Fibroblast of upper back skin (primary cell): ENCODE results near the gene MAP4K1.
A peak's percentile ranks its signal among the peaks of the same experiment; 100 is the strongest.
"Not testable (repeated sequence)": the region's sequence is repeated elsewhere in the genome, so short reads cannot be mapped to it uniquely, and the experiment has no call there.

Experiments used
- DNase-seq: peaks from one replicate; pipeline ENCODE4 v3.0.0-alpha.2; 2013

The MAP4K1 gene

DNA sequence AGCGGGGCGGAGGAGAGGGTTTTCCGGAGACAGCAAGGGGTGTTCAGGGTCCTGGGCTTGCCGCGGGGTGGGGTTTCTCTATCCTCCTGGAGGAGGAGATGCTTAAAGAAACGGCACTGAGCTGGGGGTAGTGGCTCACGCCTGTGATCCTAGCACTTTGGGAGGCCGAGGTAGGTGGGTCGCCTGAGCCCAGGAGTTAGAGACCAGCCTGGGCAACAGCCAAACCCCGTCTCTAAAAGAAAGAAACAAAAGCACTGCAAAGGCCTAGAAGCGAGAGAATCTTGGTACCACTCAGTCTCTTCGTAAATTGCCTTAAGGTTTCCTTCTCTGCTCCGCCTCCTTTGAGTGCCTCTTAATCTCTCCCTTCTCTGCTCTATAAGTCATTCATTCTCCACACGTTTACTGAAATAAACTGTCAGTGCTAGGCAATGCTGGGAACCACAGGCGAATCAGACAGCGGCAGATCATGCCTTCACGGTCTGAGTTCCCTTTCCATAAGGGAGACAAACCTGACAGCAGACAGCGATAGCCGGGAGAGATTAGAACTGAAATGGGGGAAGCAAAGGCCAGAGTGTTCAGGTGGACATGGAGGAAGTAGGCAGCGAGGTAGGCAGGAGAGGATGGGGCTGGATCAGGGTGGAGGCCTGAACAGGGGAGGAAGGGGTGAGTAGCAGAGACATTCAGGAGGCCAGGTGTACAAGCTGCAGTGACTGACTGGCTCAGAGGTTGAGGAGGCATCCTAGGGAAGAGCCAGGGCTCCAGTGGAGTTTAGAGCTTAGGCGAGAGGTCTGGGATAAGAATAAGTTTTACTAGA is 1.8 kb upstream of the MAP4K1 start:
- no peak for DNase-seq

DNA sequence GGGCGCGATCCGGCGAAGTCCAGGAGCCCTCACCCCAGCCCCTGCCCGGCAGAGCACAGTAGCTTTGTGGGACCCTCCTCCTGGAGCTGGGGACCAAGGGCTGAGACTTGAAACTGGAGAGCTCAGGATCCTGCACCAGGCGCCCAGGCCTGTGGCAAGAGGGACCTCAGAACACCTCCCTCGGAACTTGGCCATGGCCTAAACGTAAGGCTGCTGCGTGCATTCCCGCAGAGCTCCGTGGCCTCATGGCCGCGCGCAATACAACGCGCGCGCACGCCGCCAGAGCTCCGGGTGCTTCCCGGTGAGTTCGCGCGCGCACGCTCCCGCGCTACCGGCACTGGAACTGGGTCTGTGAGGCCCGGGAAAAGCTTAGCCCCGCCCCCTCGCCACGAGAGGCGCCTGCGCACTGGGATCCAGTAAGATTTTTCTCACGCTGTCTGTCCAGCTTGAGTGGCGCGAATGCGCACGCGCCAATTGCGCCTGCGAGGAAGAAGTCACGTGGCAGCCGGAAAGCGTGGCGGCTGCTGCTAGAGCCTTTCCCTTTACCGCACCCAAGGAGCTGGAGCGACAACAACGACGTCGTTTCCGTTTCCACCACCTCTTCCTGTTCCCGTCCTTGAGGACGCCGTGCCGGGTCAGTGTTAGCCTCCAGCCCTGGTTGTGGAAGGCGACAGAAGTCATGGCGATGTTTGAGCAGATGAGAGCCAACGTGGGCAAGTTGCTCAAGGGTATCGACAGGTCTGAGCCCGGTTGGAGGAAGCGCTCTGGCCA is 1.0 kb upstream of the MAP4K1 start, which contains the start of gene EIF3K:
TSS of gene EIF3K (plus strand) at position 599 of the 771 bp plus-strand sequence. CDS start at position 680, 81 bp downstream.
- DNase-seq, result peak; percentile 99

- no peak for DNase-seq
These were observed 430 bp downstream of the MAP4K1 start for GRCh38 chr19:38617283-38617763.

DNA sequence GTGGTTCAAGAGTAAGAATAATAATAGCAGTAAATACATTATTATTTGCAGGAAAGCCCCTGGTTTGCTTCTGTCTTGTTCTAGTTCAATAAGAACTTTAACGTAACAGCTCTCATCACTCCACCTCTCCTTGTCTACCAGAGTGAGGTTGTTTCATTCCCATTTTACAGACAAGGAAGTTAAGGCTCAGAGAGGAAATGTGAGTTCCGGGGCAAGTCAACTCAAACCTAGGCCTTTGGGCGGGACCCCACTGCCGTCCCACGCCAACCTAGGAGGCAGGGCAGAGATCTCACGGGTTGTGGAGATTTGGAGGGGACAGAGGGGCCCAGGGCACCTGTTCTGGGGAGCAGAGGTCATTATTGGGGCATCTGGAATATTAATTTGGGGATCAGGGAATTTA is 1.5 kb downstream of the MAP4K1 start:
- no peak for DNase-seq

DNA sequence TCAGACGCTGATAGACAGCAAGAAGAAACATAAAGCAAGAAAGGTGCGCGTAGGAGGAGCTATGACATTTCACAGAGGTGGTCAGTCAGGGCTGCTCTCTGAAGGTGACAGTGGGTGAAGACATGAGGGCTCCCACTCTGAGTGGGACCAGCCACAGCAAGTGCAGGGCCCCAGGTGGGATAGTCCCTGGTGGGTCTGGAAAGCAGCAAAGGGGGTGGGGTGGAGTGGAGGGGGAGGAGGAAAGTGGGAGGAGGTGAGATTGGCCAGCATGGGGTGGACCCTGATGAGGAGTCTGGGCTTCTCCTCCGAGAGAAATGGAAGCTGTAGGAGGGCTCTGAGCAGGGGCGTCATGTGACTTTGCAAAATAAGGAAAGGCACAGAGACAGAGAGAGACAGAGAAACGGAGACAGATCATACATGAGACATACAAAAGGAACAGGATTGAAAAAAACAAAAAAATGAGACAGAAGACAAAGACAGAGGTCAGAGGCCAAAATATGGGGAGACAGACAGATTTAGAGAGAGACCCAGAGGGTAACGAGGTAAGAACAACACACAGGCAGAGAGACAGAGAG is 2.7 kb downstream of the MAP4K1 start:
- DNase-seq, result no peak

DNA sequence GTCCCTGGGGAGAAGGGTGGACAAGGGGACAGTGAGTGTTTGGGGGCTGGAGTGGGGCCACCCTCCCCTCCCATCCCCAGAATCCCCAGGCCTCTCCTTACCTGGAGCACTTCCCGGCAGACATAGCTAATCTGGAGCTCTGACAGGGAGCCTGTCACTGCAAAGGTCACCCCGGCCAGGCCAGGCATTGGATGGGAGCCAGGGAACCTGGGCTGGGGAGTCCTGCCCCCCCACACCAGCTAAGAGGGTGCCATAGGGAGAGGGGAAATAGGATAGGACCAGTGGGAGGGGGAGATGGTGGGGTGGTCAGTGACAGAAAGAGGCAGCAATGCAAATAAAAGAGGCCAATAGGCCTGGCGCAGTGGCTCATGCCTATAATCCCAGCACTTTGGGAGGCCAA is 3.5 kb downstream of the MAP4K1 start:
- DNase-seq, result no peak

- no peak for DNase-seq
These were observed 11.6 kb downstream of the MAP4K1 start for GRCh38 chr19:38606131-38606530.

- DNase-seq, result not testable (repeated sequence)
These were observed 14.9 kb downstream of the MAP4K1 start for GRCh38 chr19:38602856-38603255.

- DNase-seq, result no peak
These were observed 18.0 kb downstream of the MAP4K1 start for GRCh38 chr19:38599722-38600121.

- no peak for DNase-seq
These were observed 20.7 kb downstream of the MAP4K1 start for GRCh38 chr19:38597075-38597474.

DNA sequence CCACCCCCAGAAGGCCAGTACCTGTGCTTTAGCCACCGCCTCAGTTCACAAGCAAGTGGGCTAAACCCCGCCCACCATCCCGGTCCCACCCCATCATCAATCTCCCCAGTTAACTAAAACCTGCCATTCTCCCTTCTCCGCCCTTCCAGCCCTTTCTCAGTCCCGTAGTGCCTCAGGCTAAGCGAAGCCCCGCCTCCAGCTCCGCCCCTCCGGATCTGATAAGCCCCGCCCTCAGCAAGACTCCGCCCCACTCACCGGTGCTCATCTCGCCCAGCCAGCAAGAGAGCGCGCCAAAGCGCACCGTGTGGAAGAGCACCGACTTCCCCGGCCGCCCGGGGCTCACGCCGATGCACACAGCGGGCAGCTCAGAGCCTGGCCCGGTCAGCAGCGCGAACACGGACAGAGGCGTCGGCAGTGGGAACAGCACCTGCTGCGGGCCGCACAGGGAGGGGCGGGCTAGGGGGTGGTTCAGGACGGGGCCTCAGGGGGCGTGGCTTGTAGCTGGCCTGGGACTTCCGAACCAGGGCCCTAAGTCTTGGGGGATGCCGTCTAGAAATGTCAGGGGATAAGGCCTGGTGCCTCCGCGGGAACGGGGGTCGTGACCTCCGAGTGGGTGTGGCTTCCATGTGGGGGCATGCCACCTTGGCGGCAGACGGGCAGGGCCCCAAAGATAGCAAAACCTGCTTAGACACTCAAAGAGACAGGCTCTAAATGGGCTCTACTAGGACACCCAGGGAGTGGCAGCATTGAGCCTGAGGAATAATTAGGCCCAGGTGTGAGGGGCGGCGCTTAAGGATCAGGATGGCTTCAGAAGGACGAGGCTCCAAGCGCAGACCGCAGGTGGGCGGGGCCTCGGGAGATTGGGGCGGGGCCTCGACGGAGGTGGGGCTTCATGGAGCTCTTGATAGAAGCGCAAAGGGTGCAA is 21.4 kb downstream of the MAP4K1 start:
- DNase-seq, result no peak

DNA sequence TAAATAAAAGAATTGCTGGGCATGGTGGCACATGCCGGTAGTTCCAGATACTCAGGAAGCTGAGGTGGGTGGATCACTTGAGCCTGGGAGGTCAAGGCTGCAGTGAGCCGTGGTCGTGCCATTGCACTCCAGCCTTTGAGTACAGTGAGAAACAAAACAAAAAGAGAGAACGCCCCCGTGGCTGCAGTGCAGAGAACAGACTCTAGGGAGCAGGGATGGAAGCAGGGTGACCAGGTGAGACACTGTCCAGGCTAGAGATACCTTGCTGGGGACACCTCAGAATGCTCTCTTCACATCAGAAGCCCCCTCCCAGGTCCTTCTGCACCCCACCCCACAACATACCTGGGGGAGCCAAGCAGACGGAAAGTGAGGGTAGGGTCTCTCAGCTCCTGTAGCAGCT is 24.8 kb downstream of the MAP4K1 start:
- no peak for DNase-seq

GRCh38 chr19:38588041-38588440 is 29.7 kb downstream of the MAP4K1 start:
- no peak for DNase-seq

DNA sequence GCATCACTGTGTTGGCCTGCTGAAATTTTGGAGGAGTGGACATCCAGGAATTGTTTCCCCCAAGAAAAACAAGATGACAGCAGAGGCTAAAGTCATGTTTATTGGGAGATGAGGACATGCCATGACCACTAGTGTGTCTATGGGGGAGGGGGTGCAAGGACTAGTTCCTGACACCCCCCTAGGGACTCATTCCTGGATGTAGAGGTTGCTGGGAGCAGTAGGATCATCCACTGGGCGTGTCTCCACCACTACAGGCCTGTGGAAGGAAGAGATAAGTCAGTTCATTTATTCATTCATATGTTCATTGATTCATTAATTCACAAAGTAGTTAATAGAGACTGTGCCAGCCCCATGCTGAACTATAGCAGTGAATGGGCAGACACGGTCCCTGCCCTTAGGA is 30.2 kb downstream of the MAP4K1 start:
- DNase-seq, result no peak

DNA sequence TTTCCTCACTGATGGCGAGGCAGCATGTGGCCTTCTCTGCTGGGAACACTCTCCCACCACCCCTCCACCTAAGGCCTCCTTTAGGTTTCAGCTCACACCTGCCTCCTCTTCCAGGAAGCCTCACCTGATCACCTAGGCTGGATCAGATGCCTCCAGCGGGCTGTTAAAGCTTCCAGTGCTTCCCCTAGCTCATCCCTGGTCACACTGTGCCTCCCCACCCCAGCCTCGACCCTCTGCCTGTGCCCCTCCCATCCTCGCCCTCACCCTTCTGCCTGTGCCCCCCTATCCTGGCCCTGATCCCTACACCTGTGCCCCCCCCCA is 33.8 kb downstream of the MAP4K1 start:
- DNase-seq, result no peak

GRCh38 chr19:38583219-38583984 is 34.4 kb downstream of the MAP4K1 start:
- DNase-seq, result no peak

DNA sequence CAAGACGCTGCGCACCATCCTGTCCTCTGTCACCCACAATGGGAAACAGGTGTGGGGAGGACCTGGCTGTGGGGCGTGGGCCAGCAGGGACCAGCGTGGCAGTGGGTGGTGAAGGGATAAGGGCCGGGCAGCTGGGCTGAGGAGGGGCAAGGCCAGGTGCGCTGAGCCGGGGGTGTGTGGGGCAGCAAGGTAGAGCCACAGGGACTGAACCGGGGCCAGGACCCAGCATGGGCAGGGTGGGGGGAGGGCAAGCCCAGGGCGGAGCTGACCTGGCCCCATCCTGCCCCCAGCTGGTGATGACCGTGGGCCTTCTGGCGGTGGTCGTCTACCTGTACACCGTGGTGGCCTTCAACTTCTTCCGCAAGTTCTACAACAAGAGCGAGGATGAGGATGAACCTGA is 37.7 kb downstream of the MAP4K1 start:
- DNase-seq, result no peak

DNA sequence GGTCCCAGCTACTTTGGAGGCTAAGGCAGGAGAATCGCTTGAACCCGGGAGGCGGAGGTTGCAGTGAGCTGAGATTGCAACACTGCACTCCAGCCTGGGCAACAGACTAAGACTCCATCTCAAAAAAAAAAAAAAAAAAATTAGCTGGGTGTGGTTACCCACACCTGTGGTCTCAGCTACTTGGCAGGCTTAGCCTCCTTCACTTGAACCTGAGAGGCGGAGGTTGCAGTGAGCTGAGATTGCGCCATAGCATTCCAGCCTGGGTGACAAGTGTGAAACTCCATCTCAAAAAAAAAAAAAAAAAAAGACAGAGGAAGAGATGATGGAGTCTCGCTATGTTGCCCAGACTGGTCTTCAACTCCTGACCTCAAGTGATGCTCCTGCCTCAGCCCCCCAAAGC is 38.4 kb downstream of the MAP4K1 start:
- DNase-seq, result not testable (repeated sequence)

- no peak for DNase-seq
These were observed 39.9 kb downstream of the MAP4K1 start for GRCh38 chr19:38577826-38578225.

DNA sequence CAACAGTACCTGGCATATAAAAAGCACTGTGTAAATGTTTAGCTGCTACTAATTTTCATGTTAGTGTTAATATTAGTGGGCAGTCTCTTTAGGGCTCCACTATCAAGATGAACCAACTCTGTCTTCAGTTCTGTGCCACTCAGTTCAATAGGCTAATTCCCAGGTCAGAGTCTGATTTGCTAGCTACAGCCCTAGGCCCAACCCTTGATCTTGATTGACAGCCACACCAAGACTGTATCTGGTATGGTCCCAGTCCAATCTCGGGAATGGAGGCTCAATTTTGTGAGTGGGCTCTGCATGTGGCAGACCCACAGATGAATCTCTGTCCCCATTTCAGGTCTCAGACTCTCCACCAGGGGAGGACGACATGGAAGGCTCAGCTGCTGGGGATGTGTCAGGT is 46.1 kb downstream of the MAP4K1 start:
- DNase-seq, result no peak

- DNase-seq, result no peak
These were observed 48.3 kb downstream of the MAP4K1 start for GRCh38 chr19:38569368-38569983.
